Astrocyte (in vitro differentiated cells and primary cell): Measurements from ENCODE around the gene CHST15. TPM values are rescaled to one million over a fixed set of nuclear protein-coding genes. Genes with fewer than 3 reads are reported as not detected.

Experiments used
- DNase-seq: peaks from one replicate; pipeline ENCODE4 v3.0.0-alpha.2; 2010; ENCODE audit warnings: low read depth
- FAIRE-seq: peaks from 2 replicates; lab custom pipeline; 2011; peaks lifted over from hg19 to GRCh38; lab: Jason Lieb, UNC
- H2AFZ ChIP-seq: 2 replicates; pipeline ENCODE4 v1.6.0; 2012; ENCODE audit warnings: low read depth, low read length, inconsistent platforms
- H3K27ac ChIP-seq: 2 replicates; pipeline ENCODE4 v1.5.1; 2011; ENCODE audit warnings: low read depth, low read length, inconsistent platforms
- H3K27me3 ChIP-seq: 2 replicates; pipeline ENCODE4 v1.6.0; 2011; ENCODE audit warnings: low read length, inconsistent platforms; ENCODE audit not compliant: insufficient read depth
- H3K36me3 ChIP-seq: 2 replicates; pipeline ENCODE4 v1.5.1; 2011; ENCODE audit warnings: low read length, inconsistent platforms; ENCODE audit not compliant: insufficient read depth
- H3K4me1 ChIP-seq: 2 replicates; pipeline ENCODE4 v1.5.1; 2011; ENCODE audit warnings: low read length, inconsistent platforms; ENCODE audit not compliant: insufficient read depth
- H3K4me2 ChIP-seq: 2 replicates; pipeline ENCODE4 v1.6.0; 2012; ENCODE audit warnings: low read length, inconsistent platforms
- H3K4me3 ChIP-seq: 2 replicates; pipeline ENCODE4 v1.5.1; 2011; ENCODE audit warnings: low read depth, mild to moderate bottlenecking, low read length, inconsistent platforms; ENCODE audit not compliant: insufficient read depth
- H3K79me2 ChIP-seq: 2 replicates; pipeline ENCODE4 v1.6.0; 2012; ENCODE audit warnings: mild to moderate bottlenecking, low read length, inconsistent platforms; ENCODE audit not compliant: insufficient read depth
- H3K9ac ChIP-seq: 2 replicates; pipeline ENCODE4 v1.6.0; 2012; ENCODE audit warnings: mild to moderate bottlenecking, low read length, inconsistent platforms
- H3K9me3 ChIP-seq: 2 replicates; pipeline ENCODE4 v1.5.1; 2012; ENCODE audit warnings: low read depth, mild to moderate bottlenecking, low read length, inconsistent platforms; ENCODE audit not compliant: insufficient read depth
- H4K20me1 ChIP-seq: 2 replicates; pipeline ENCODE4 v1.6.0; 2012; ENCODE audit warnings: low read length, inconsistent platforms; ENCODE audit not compliant: insufficient read depth
- H3K27ac Mint-ChIP-seq: one replicate; pipeline ENCODE4 v1.8.0; 2021; ENCODE audit warnings: mild to moderate bottlenecking, mixed read lengths; ENCODE audit not compliant: unreplicated experiment
- H3K27me3 Mint-ChIP-seq: one replicate; pipeline ENCODE4 v1.8.0; 2021; ENCODE audit warnings: low read depth, mixed read lengths; ENCODE audit not compliant: unreplicated experiment
- H3K36me3 Mint-ChIP-seq: one replicate; pipeline ENCODE4 v1.8.0; 2021; ENCODE audit warnings: low read depth, mixed read lengths; ENCODE audit not compliant: unreplicated experiment
- H3K4me1 Mint-ChIP-seq: one replicate; pipeline ENCODE4 v1.8.0; 2021; ENCODE audit warnings: low read depth, mixed read lengths; ENCODE audit not compliant: unreplicated experiment
- H3K4me3 Mint-ChIP-seq: one replicate; pipeline ENCODE4 v1.8.0; 2021; ENCODE audit warnings: mild to moderate bottlenecking, moderate library complexity, mixed read lengths; ENCODE audit not compliant: unreplicated experiment
- H3K9me3 Mint-ChIP-seq: one replicate; pipeline ENCODE4 v1.8.0; 2021; ENCODE audit warnings: mild to moderate bottlenecking, mixed read lengths; ENCODE audit not compliant: unreplicated experiment
- EZH2 ChIP-seq: IDR thresholded peaks from 2 replicates; pipeline ENCODE4 v1.6.1; 2012; ENCODE audit warnings: mild to moderate bottlenecking, low read length, inconsistent platforms; ENCODE audit not compliant: insufficient read depth
- total RNA-seq: library from RNA; stranded (reverse); gene quantifications from 2 replicates; pipeline ENCODE4 v1.2.1, GENCODE V29; 2021
- TF ChIP-seq, protein P1 (sequence below): IDR thresholded peaks from 2 replicates; pipeline ENCODE4 v1.5.1; 2011; ENCODE audit warnings: low read depth, mild to moderate bottlenecking, inconsistent platforms, low read length, moderate library complexity; ENCODE audit not compliant: insufficient read depth

CHST15 gene
- total RNA-seq, 1 donor from 2014 or later: 20.6 TPM

DNA sequence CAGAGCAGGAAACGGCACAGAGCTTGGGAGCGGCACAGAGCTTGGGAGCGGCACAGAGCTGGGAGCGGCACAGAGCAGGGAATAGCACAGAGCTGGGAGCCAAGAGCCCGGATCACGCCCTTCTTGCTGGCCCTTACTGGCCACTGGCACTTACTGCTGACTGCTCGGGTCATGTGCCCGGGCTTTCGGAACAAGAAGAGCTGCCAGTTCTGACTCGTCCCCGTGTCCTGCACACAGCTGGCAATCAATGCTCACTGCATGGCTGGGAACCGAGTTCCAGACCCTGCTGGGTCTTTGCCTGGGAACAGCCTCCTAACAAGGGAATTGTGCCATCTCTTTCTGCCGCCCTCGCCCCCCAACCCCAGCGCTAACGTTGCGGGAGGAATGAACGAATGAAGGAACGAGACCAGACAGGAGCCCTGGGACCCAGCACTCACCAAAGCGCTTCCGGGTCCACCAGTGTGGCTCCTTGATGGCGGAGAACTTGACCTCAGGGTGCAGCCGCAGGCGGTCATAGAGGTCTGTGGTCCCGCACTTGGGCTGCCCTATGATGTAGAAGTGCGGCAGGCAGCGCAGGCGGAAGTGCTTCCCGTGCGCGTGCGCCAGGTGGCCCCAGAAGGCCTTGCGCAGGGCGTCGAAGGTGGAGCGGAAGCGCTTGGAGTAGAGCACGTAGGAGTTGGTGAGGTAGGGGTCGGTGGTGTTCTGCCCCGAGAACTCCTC, 49.1 kb downstream of the CHST15 start:
- Mint-ChIP-seq H3K27ac (no peak overlapping the region), H3K4me1 (peaks cover 17% of the 10 kb centered on the region), H3K9me3 (no peaks in the 10 kb centered on the region), H3K27me3 (peaks cover 23% of the 10 kb centered on the region), H3K36me3 (peaks cover 43% of the 10 kb centered on the region), H3K4me3 (no peak overlapping the region)
- no peaks in the 10 kb centered on the region for H3K36me3 ChIP-seq
- no peak overlapping the region for H3K27ac ChIP-seq
- no peaks in the 10 kb centered on the region for H3K9me3 ChIP-seq
- H3K79me2 ChIP-seq: no peaks in the 10 kb centered on the region
- H3K4me1 ChIP-seq: no peaks in the 10 kb centered on the region
- H3K4me3 ChIP-seq: no peak overlapping the region
- H3K4me2 ChIP-seq: no peak overlapping the region
- H2AFZ ChIP-seq: no peak overlapping the region
- no peak for TF ChIP-seq EZH2
- TF ChIP-seq, protein P1, sequence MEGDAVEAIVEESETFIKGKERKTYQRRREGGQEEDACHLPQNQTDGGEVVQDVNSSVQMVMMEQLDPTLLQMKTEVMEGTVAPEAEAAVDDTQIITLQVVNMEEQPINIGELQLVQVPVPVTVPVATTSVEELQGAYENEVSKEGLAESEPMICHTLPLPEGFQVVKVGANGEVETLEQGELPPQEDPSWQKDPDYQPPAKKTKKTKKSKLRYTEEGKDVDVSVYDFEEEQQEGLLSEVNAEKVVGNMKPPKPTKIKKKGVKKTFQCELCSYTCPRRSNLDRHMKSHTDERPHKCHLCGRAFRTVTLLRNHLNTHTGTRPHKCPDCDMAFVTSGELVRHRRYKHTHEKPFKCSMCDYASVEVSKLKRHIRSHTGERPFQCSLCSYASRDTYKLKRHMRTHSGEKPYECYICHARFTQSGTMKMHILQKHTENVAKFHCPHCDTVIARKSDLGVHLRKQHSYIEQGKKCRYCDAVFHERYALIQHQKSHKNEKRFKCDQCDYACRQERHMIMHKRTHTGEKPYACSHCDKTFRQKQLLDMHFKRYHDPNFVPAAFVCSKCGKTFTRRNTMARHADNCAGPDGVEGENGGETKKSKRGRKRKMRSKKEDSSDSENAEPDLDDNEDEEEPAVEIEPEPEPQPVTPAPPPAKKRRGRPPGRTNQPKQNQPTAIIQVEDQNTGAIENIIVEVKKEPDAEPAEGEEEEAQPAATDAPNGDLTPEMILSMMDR: no peak
- H3K9ac ChIP-seq: no peak overlapping the region
- no peak for DNase-seq
- H4K20me1 ChIP-seq: peaks cover 19% of the 10 kb centered on the region
- H3K27me3 ChIP-seq: peaks cover 19% of the 10 kb centered on the region
- FAIRE-seq: no peak

DNA sequence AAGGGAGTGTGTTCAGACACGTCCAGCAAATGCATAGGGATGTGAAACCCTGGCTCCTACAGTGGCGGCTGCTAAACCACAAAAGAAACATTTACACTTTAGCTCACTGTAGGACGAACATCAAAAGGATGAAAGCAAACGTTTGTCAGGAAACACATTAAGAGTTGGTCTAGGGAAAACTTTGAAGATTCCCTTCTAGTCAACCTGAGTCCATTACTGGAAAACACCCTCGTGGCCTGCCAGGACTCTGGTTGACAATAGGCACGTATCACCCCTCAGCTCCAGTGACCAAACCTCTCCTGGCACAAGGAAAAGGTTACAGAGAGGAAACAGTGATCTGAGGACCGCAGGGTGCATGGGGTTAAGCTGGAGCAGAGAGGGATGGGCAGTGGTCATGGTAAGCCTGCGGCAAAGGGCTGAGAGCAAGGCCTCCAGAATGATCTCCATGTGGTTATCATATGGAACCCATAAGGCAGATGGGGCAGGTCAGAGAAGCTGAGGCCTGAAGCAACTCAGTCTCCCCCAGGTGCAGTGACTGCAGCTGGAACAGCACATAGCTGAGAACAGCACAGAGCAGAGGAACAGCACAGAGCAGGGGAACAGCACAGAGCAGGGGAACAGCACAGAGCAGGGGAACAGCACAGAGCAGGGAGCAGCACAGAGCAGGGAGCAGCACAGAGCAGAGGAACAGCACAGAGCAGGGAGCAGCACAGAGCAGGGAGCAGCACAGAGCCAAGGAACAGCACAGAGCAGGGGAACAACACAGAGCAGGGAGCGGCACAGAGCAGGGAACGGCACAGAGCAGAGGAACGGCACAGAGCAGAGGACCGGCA, 49.9 kb downstream of the CHST15 start:
- Histone ChIP-seq H3K36me3 (no peaks in the 10 kb centered on the region), H3K27ac (no peak overlapping the region), H3K9me3 (no peaks in the 10 kb centered on the region), H3K4me1 (no peaks in the 10 kb centered on the region), H3K27me3 (peaks cover 20% of the 10 kb centered on the region), H3K9ac (no peak overlapping the region), H2AFZ (no peak overlapping the region), H3K79me2 (no peaks in the 10 kb centered on the region), H4K20me1 (peaks cover 17% of the 10 kb centered on the region), H3K4me3 (no peak overlapping the region), H3K4me2 (no peak overlapping the region)
- Mint-ChIP-seq H3K4me3 (no peak overlapping the region), H3K4me1 (peaks cover 17% of the 10 kb centered on the region), H3K27ac (peak overlapping the region; percentile 29), H3K36me3 (peaks cover 47% of the 10 kb centered on the region), H3K27me3 (peaks cover 25% of the 10 kb centered on the region), H3K9me3 (no peaks in the 10 kb centered on the region)
- TF ChIP-seq EZH2: no peak
- TF ChIP-seq, protein P1: no peak
- no peak for FAIRE-seq
- DNase-seq: no peak
